Measurements from ENCODE around the gene LRMDA.

The LRMDA gene

GRCh38 chr10:75646916-75647315 is 215.5 kb downstream of the LRMDA start:
- peaks cover 14% of the 10 kb centered on the region for H3K4me1 ChIP-seq (ENCODE audit: control insufficient read depth, insufficient read depth, low read length)
- TF ChIP-seq ZNF433 (tag by site-specific recombination; IDR thresholded peaks at IDR 0.05; ENCODE audit: low read depth) (no peak), KLF9 (tag by site-specific recombination; IDR thresholded peaks at IDR 0.05; ENCODE audit: low read depth) (no peak), ZNF292 (tag by site-specific recombination; IDR thresholded peaks at IDR 0.05; ENCODE audit: borderline replicate concordance, low read depth) (no peak), ZSCAN23 (tag by site-specific recombination; IDR thresholded peaks at IDR 0.05) (no peak), ZNF184 (tag by site-specific recombination; IDR thresholded peaks at IDR 0.05) (no peak), ZNF791 (tag by site-specific recombination; IDR thresholded peaks at IDR 0.05) (no peak), SP7 (tag by site-specific recombination; IDR thresholded peaks at IDR 0.05) (no peak), ZSCAN18 (tag by site-specific recombination; IDR thresholded peaks at IDR 0.05) (no peak)
- CTCF ChIA-PET: no interaction called here
- no peaks in the 10 kb centered on the region for H3K36me3 ChIP-seq (ENCODE audit: control insufficient read depth in 2 of 2, insufficient read depth in 1 of 2, low read length in 2 of 2)
- H3K27ac ChIP-seq (ENCODE audit: extremely low read depth, low read depth, low read length): no peak overlapping the region
- POLR2A ChIA-PET: no interaction called here
- H3K9me3 ChIP-seq (ENCODE audit: control insufficient read depth, insufficient read depth, low read depth, low read length): no peaks in the 10 kb centered on the region
- no peak overlapping the region for H3K4me3 ChIP-seq (ENCODE audit: low read depth, low read length)

- POLR2A ChIA-PET: no interaction called here
- CTCF ChIA-PET: no interaction called here
- Histone ChIP-seq H3K36me3 (ENCODE audit: control insufficient read depth in 2 of 2, insufficient read depth in 1 of 2, low read length in 2 of 2) (no peaks in the 10 kb centered on the region), H3K27ac (ENCODE audit: extremely low read depth, low read depth, low read length) (no peak overlapping the region), H3K9me3 (ENCODE audit: control insufficient read depth, insufficient read depth, low read depth, low read length) (no peaks in the 10 kb centered on the region), H3K4me3 (ENCODE audit: low read depth, low read length) (no peak overlapping the region), H3K4me1 (ENCODE audit: control insufficient read depth, insufficient read depth, low read length) (peaks cover 14% of the 10 kb centered on the region)
- TF ChIP-seq SETDB1 (IDR thresholded peaks at IDR 0.05; ENCODE audit: insufficient read length, low read length) (no peak), ZFHX2 (tag by site-specific recombination; conservative IDR thresholded peaks at IDR 0.05) (peak; percentile 65), ZNF521 (tag by site-specific recombination; IDR thresholded peaks at IDR 0.05) (no peak), ZNF560 (tag by site-specific recombination; IDR thresholded peaks at IDR 0.05; ENCODE audit: borderline replicate concordance) (no peak), ZNF629 (tag by site-specific recombination; IDR thresholded peaks at IDR 0.05) (no peak), ZNF223 (tag by site-specific recombination; IDR thresholded peaks at IDR 0.05) (no peak), EGR2 (tag by site-specific recombination; IDR thresholded peaks at IDR 0.05; ENCODE audit: low read depth) (peak; percentile 41; the same call in 1 of the 2 replicates), ZNF112 (tag by site-specific recombination; IDR thresholded peaks at IDR 0.05) (no peak), ZNF211 (tag by site-specific recombination; IDR thresholded peaks at IDR 0.05; ENCODE audit: low read depth) (no peak), GLIS1 (tag by site-specific recombination; IDR thresholded peaks at IDR 0.05) (no peak), ZNF202 (tag by site-specific recombination; IDR thresholded peaks at IDR 0.05; ENCODE audit: borderline replicate concordance) (no peak)
- TF ChIP-seq, protein P1, sequence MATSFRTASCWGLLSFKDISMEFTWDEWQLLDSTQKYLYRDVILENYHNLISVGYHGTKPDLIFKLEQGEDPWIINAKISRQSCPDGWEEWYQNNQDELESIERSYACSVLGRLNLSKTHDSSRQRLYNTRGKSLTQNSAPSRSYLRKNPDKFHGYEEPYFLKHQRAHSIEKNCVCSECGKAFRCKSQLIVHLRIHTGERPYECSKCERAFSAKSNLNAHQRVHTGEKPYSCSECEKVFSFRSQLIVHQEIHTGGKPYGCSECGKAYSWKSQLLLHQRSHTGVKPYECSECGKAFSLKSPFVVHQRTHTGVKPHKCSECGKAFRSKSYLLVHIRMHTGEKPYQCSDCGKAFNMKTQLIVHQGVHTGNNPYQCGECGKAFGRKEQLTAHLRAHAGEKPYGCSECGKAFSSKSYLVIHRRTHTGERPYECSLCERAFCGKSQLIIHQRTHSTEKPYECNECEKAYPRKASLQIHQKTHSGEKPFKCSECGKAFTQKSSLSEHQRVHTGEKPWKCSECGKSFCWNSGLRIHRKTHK (tag by site-specific recombination; IDR thresholded peaks at IDR 0.05): no peak
Observed at GRCh38 chr10:75647675-75648074, 216.3 kb downstream of the LRMDA start.

GRCh38 chr10:75648351-75648750 is 216.9 kb downstream of the LRMDA start:
- no peak overlapping the region for H3K4me3 ChIP-seq (ENCODE audit: low read depth, low read length)
- no peaks in the 10 kb centered on the region for H3K9me3 ChIP-seq (ENCODE audit: control insufficient read depth, insufficient read depth, low read depth, low read length)
- ChIA-PET POLR2A (no interaction called here), CTCF (interaction anchor here (0.6 kb wide), 1 partner anchor 22 kb away, joined by 3 read pairs; no protein-coding TSS in a partner anchor)
- no peaks in the 10 kb centered on the region for H3K36me3 ChIP-seq (ENCODE audit: control insufficient read depth in 2 of 2, insufficient read depth in 1 of 2, low read length in 2 of 2)
- H3K4me1 ChIP-seq (ENCODE audit: control insufficient read depth, insufficient read depth, low read length): peaks cover 14% of the 10 kb centered on the region
- no peak overlapping the region for H3K27ac ChIP-seq (ENCODE audit: extremely low read depth, low read depth, low read length)
- no peak for TF ChIP-seq ZBTB7A (tag by site-specific recombination; IDR thresholded peaks at IDR 0.05; ENCODE audit: low read depth)
- no peak for TF ChIP-seq ZNF341 (tag by site-specific recombination; IDR thresholded peaks at IDR 0.05; ENCODE audit: low read depth)
- no peak for TF ChIP-seq ZNF776 (tag by site-specific recombination; IDR thresholded peaks at IDR 0.05; ENCODE audit: borderline replicate concordance)
- TF ChIP-seq TRIM28 (IDR thresholded peaks at IDR 0.05; ENCODE audit: borderline replicate concordance, low read length): peak; percentile 87
- TF ChIP-seq ZNF112 (tag by site-specific recombination; IDR thresholded peaks at IDR 0.05): no peak
- no peak for TF ChIP-seq SALL2 (tag by site-specific recombination; IDR thresholded peaks at IDR 0.05; ENCODE audit: borderline replicate concordance)
- TF ChIP-seq, protein P2, sequence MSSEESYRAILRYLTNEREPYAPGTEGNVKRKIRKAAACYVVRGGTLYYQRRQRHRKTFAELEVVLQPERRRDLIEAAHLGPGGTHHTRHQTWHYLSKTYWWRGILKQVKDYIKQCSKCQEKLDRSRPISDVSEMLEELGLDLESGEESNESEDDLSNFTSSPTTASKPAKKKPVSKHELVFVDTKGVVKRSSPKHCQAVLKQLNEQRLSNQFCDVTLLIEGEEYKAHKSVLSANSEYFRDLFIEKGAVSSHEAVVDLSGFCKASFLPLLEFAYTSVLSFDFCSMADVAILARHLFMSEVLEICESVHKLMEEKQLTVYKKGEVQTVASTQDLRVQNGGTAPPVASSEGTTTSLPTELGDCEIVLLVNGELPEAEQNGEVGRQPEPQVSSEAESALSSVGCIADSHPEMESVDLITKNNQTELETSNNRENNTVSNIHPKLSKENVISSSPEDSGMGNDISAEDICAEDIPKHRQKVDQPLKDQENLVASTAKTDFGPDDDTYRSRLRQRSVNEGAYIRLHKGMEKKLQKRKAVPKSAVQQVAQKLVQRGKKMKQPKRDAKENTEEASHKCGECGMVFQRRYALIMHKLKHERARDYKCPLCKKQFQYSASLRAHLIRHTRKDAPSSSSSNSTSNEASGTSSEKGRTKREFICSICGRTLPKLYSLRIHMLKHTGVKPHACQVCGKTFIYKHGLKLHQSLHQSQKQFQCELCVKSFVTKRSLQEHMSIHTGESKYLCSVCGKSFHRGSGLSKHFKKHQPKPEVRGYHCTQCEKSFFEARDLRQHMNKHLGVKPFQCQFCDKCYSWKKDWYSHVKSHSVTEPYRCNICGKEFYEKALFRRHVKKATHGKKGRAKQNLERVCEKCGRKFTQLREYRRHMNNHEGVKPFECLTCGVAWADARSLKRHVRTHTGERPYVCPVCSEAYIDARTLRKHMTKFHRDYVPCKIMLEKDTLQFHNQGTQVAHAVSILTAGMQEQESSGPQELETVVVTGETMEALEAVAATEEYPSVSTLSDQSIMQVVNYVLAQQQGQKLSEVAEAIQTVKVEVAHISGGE (tag by site-specific recombination; conservative IDR thresholded peaks at IDR 0.05; ENCODE audit: low read depth): no peak
- TF ChIP-seq ZNF704 (tag by site-specific recombination; IDR thresholded peaks at IDR 0.05): no peak
- TF ChIP-seq ZNF223 (tag by site-specific recombination; IDR thresholded peaks at IDR 0.05): no peak
